ENCODE results near the gene HECTD1. TPM values are rescaled to one million over a fixed set of nuclear protein-coding genes. Genes with fewer than 3 reads are reported as not detected.

The HECTD1 gene
- total RNA-seq, 1 experiment from 2014 or later, result 160 TPM

DNA sequence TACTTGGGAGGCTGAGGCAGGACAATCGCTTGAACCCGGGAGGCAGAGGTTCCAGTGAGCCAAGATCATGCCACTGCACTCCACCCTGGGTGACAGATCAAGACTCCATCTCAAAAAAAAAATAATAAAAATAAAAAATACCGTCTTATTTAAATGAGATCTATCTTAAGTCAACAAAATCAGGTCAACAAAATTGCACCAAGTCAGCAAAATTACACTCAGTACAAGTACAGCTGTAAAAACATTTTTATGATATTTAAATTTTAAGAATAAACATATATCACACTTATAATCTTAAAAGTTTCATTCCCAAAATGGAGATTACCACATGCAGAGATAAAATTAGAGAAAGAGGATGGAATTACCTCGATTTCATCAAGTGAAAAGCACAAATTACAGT, 33.2 kb downstream of the HECTD1 start:
- intact Hi-C loops (cut with micrococcal nuclease), result no loop called here
- Histone ChIP-seq H3K4me2 (ENCODE audit: low read length) (no peak overlapping the region), H3K36me3 (ENCODE audit: control insufficient read depth in 1 of 2, insufficient read depth in 2 of 2, low read length in 2 of 2) (peaks cover 26 to 38% of the 10 kb centered on the region in 2 experiments; a peak in 3 of 4 replicates), H3K4me1 (ENCODE audit: control insufficient read depth in 1 of 2, insufficient read depth in 2 of 2, low read length in 2 of 2) (peaks cover 0 to 15% of the 10 kb centered on the region in 2 experiments; a peak in 2 of 4 replicates), H3K9me3 (ENCODE audit: control insufficient read depth in 1 of 2, insufficient read depth in 1 of 2, low read depth in 1 of 2, low read length in 2 of 2) (no peaks in the 10 kb centered on the region), H3K4me3 (replicated peaks in 1 of 2; ENCODE audit: low read depth in 1 of 2, low read length in 2 of 2) (no peak overlapping the region), H4K20me1 (ENCODE audit: insufficient read depth) (no peaks in the 10 kb centered on the region), H2AFZ (ENCODE audit: low read depth, low read length, poor library complexity, severe bottlenecking) (no peak overlapping the region), H3K9ac (ENCODE audit: low read length) (no peak overlapping the region), H3K27ac (ENCODE audit: low read depth, low read length) (no peak overlapping the region), H3K9me2 (ENCODE audit: insufficient read depth) (no peaks in the 10 kb centered on the region), H3K79me2 (ENCODE audit: insufficient read depth, low read length) (peaks cover 43% of the 10 kb centered on the region), H3K27me3 (ENCODE audit: insufficient read depth, low read length) (no peaks in the 10 kb centered on the region)
- BruUV-seq (replicated peaks), result no TSS peak
- no peak for TF ChIP-seq RAD21 (IDR thresholded peaks at IDR 0.05; ENCODE audit: low read depth)
- TF ChIP-seq FOSL1 (IDR thresholded peaks at IDR 0.05; ENCODE audit: low read depth), result no peak
- ChIA-PET CTCF (no interaction called here), RAD21 (ENCODE audit: low non-redundant PET in 1 of 2, low total read pairs in 2 of 2, uncharacterized antibody in 2 of 2, unreplicated experiment in 2 of 2) (no interaction called here), POLR2A (no interaction called here)
- ATAC-seq (no peak), DNase-seq (ENCODE audit: low read depth, low spot score) (no peak)

DNA sequence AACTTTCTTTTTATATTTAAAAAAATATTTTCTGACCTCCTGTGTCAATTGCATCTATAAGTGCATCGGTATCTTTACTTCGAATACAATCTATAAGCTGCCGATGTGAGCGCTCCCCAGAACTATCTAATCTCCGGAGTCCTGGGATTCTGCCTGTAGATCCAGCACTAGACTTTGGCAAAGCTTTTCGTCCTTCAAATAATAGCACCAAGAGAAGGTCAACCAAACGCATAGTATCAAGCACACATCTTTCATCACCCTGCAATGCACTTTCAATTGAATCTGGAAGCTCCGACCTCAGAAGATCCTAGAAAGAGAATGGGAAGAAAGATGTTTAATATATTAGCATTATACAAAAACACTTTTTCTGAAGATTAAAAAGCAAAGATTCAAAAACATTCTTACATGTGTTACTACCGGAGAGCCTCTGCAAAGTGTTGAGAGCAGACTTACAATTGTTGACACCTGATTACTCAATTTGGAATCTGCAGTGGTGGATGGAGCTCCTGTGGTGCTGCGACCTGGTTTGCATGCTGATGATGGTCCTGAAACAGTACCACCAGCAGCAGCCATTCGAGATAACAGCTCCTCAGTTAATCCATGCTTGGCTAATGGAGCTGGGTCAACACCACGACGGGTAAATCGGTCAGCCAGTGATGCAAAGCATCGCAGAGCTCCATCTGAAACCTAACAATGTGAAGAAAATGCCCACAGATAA, 34.3 kb downstream of the HECTD1 start:
- POLR2A ChIA-PET, result no interaction called here
- DNase-seq (ENCODE audit: low read depth, low spot score) (no peak), ATAC-seq (no peak)
- CTCF ChIA-PET, result no interaction called here
- TF ChIP-seq, protein P1, sequence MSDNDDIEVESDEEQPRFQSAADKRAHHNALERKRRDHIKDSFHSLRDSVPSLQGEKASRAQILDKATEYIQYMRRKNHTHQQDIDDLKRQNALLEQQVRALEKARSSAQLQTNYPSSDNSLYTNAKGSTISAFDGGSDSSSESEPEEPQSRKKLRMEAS (IDR thresholded peaks at IDR 0.05), result no peak
- TF ChIP-seq EZH2 (IDR thresholded peaks at IDR 0.05) (no peak), CEBPB (IDR thresholded peaks at IDR 0.05; ENCODE audit: low read depth) (no peak), SIN3A (IDR thresholded peaks at IDR 0.05; ENCODE audit: low read depth) (no peak), ZNF274 (IDR thresholded peaks at IDR 0.05; ENCODE audit: low read depth, low read length) (no peak), CBX3 (IDR thresholded peaks at IDR 0.05; ENCODE audit: low read depth) (no peak), RAD21 (IDR thresholded peaks at IDR 0.05; ENCODE audit: low read depth) (no peak), SP1 (IDR thresholded peaks at IDR 0.05; ENCODE audit: low read depth) (no peak), YY1 (IDR thresholded peaks at IDR 0.05; ENCODE audit: extremely low read depth, insufficient replicate concordance, low read depth, low read length) (no peak), SRF (IDR thresholded peaks at IDR 0.05; ENCODE audit: low read depth) (no peak), EZH2phosphoT487 (IDR thresholded peaks at IDR 0.05; ENCODE audit: borderline replicate concordance) (no peak), POLR2AphosphoS5 (IDR thresholded peaks at IDR 0.05; ENCODE audit: low read depth, low read length) (no peak), ELF1 (IDR thresholded peaks at IDR 0.05; ENCODE audit: borderline replicate concordance, low read depth) (no peak), JUND (IDR thresholded peaks at IDR 0.05) (no peak), FOSL1 (IDR thresholded peaks at IDR 0.05; ENCODE audit: low read depth) (no peak), ZFX (IDR thresholded peaks at IDR 0.05) (no peak), POLR2A (IDR thresholded peaks at IDR 0.05; ENCODE audit: borderline replicate concordance, extremely low read depth, insufficient read depth, insufficient read length) (no peak), TCF7L2 (IDR thresholded peaks at IDR 0.05; ENCODE audit: borderline replicate concordance, extremely low read depth, insufficient read depth, insufficient read length) (no peak)
- TF ChIP-seq, protein P2, sequence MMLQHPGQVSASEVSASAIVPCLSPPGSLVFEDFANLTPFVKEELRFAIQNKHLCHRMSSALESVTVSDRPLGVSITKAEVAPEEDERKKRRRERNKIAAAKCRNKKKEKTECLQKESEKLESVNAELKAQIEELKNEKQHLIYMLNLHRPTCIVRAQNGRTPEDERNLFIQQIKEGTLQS (IDR thresholded peaks at IDR 0.05), result no peak
- intact Hi-C loops (cut with micrococcal nuclease), result no loop called here
- H3K79me2 ChIP-seq (ENCODE audit: insufficient read depth, low read length), result peaks cover 35% of the 10 kb centered on the region
- H3K9me2 ChIP-seq (ENCODE audit: insufficient read depth), result no peaks in the 10 kb centered on the region
- H3K4me2 ChIP-seq (ENCODE audit: low read length), result no peak overlapping the region
- peaks cover 0 to 15% of the 10 kb centered on the region in 2 experiments; a peak in 2 of 4 replicates for H3K4me1 ChIP-seq (ENCODE audit: control insufficient read depth in 1 of 2, insufficient read depth in 2 of 2, low read length in 2 of 2)
- peaks cover 25 to 41% of the 10 kb centered on the region in 2 experiments; a peak in 3 of 4 replicates for H3K36me3 ChIP-seq (ENCODE audit: control insufficient read depth in 1 of 2, insufficient read depth in 2 of 2, low read length in 2 of 2)
- H3K4me3 ChIP-seq (replicated peaks in 1 of 2; ENCODE audit: low read depth in 1 of 2, low read length in 2 of 2), result no peak overlapping the region
- RAD21 ChIA-PET (ENCODE audit: low non-redundant PET in 1 of 2, low total read pairs in 2 of 2, uncharacterized antibody in 2 of 2, unreplicated experiment in 2 of 2), result no interaction called here
- H3K27ac ChIP-seq (ENCODE audit: low read depth, low read length), result no peak overlapping the region
- H4K20me1 ChIP-seq (ENCODE audit: insufficient read depth), result no peaks in the 10 kb centered on the region
- no peaks in the 10 kb centered on the region for H3K9me3 ChIP-seq (ENCODE audit: control insufficient read depth in 1 of 2, insufficient read depth in 1 of 2, low read depth in 1 of 2, low read length in 2 of 2)
- TSS peak; percentile 20 for BruUV-seq (replicated peaks)
- H3K27me3 ChIP-seq (ENCODE audit: insufficient read depth, low read length), result no peaks in the 10 kb centered on the region
- H3K9ac ChIP-seq (ENCODE audit: low read length), result no peak overlapping the region
- no peak overlapping the region for H2AFZ ChIP-seq (ENCODE audit: low read depth, low read length, poor library complexity, severe bottlenecking)

Measured in HCT116 (cell line).